ENCODE results near the gene CROCC2.

CROCC2 gene

DNA sequence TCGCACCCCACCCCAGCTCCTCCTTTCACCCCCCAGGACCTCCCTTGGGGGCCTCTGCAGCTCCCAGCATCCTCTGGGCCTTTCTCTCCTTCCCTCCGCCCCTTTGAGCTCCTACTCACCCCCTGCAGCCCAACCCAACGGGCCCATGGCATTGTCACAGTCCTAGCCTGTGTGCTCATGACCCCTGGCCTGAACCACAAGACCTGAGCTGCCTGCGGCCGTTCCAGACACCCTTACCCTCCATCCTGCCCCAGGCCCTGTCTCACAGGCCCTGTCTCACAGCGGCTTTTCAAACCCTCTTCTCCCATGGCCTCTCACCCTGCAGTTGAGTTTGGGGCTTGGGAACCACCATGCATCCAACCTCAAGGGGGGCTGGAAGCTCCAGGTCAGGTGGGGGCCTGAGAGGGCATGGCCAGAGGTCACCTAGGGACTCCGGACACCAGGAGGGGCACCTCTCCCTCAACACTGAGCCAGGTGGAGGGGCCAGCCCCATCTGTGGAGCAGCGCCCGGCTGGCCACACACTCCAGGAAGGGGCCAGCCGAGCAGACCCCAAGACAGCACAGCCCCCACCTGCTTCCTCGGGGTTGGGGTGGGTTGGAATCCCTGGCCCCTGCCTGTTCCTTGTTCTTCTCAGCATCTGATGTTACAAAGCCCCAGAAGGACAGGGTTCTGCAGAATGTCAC, 17.1 kb upstream of the CROCC2 start:
- no peaks in the 10 kb centered on the region for H3K27me3 ChIP-seq (ENCODE audit: control insufficient read depth, insufficient read depth, low read length)
- H3K4me1 ChIP-seq (ENCODE audit: control insufficient read depth, low read depth, low read length), result no peaks in the 10 kb centered on the region
- no peak overlapping the region for H3K9ac ChIP-seq (ENCODE audit: low read length)
- no peaks in the 10 kb centered on the region for H3K36me3 ChIP-seq (ENCODE audit: control insufficient read depth, low read depth, low read length)
- H3K27ac ChIP-seq (ENCODE audit: low read length), result no peak overlapping the region
- no peaks in the 10 kb centered on the region for H3K9me3 ChIP-seq (ENCODE audit: control insufficient read depth, low read depth, low read length)
- no peak overlapping the region for H3K4me3 ChIP-seq (ENCODE audit: low read length)

- Histone ChIP-seq H3K9ac (ENCODE audit: low read length) (no peak overlapping the region), H3K27me3 (ENCODE audit: control insufficient read depth, insufficient read depth, low read length) (no peaks in the 10 kb centered on the region), H3K9me3 (ENCODE audit: control insufficient read depth, low read depth, low read length) (no peaks in the 10 kb centered on the region), H3K36me3 (ENCODE audit: control insufficient read depth, low read depth, low read length) (no peaks in the 10 kb centered on the region), H3K4me1 (ENCODE audit: control insufficient read depth, low read depth, low read length) (no peaks in the 10 kb centered on the region), H3K4me3 (ENCODE audit: low read length) (no peak overlapping the region), H3K27ac (ENCODE audit: low read length) (no peak overlapping the region)
Measured at GRCh38 chr2:240889601-240890560, 16.3 kb upstream of the CROCC2 start.

DNA sequence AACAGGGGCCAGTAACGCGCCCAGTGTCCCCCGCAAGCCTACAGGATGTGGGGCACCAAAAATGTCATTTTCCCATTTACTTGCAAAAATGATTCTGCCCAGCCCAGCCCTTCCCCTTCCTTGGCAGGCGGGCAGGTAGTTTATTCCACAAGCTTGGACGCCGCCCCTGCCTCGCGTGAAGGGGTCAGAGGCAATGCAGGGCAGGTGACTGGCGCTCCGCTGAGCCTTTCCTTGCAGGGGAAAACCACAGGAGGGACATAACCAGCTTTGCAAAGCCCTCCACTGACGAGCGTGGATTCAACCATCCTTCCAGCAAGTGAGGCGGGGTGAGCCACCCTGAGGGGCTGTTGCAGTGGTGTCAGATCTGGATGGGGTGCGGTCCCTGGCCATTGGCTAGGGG, 15.4 kb upstream of the CROCC2 start:
- H3K27me3 ChIP-seq (ENCODE audit: control insufficient read depth, insufficient read depth, low read length), result no peaks in the 10 kb centered on the region
- H3K9me3 ChIP-seq (ENCODE audit: control insufficient read depth, low read depth, low read length), result no peaks in the 10 kb centered on the region
- H3K4me3 ChIP-seq (ENCODE audit: low read length), result no peak overlapping the region
- H3K9ac ChIP-seq (ENCODE audit: low read length), result no peak overlapping the region
- no peaks in the 10 kb centered on the region for H3K4me1 ChIP-seq (ENCODE audit: control insufficient read depth, low read depth, low read length)
- no peak overlapping the region for H3K27ac ChIP-seq (ENCODE audit: low read length)
- no peaks in the 10 kb centered on the region for H3K36me3 ChIP-seq (ENCODE audit: control insufficient read depth, low read depth, low read length)

DNA sequence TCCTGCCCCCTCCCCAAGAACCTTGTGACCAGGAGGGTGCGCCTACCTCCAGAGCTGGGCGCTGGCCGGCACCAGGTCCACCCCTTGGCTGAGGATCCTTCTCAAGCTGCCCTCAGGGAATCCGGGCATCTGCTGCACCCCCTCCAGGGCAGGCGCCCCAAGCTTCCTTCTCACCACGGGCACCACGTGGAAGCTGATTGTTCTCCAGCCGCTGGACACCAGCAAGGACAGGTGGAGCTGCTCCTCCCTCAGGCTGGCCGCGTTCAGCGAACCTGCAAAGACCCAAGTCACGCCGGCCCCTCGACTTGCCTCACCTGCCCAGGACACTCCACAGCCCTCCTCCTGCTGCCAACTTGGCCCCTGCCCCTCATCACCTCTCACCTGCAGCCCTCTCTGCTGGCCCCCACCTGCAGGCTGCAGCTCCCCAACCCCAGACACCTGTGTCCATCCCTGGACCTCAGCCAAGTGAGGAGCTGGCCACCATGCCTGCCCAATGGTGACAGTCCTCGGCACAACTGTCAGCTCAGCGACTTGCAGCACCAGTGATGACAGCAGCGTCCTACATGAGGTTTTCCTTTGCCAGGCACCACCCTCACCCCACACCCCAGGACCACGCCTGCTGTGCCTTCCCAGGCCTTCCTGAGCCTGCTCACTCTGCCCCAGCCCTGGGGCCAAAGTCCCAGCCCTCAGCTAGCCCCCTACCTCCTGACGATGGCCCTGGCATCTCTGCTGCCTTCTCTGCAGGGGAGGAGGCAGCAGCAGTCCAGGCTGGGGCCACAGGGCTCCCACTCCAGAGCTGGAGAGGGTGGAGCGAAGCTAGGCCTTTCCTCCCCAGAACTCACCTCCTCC, 14.4 kb upstream of the CROCC2 start:
- Histone ChIP-seq H3K27ac (ENCODE audit: low read length) (no peak overlapping the region), H3K4me1 (ENCODE audit: control insufficient read depth, low read depth, low read length) (no peaks in the 10 kb centered on the region), H3K9ac (ENCODE audit: low read length) (no peak overlapping the region), H3K36me3 (ENCODE audit: control insufficient read depth, low read depth, low read length) (no peaks in the 10 kb centered on the region), H3K4me3 (ENCODE audit: low read length) (no peak overlapping the region), H3K9me3 (ENCODE audit: control insufficient read depth, low read depth, low read length) (no peaks in the 10 kb centered on the region), H3K27me3 (ENCODE audit: control insufficient read depth, insufficient read depth, low read length) (no peaks in the 10 kb centered on the region)

DNA sequence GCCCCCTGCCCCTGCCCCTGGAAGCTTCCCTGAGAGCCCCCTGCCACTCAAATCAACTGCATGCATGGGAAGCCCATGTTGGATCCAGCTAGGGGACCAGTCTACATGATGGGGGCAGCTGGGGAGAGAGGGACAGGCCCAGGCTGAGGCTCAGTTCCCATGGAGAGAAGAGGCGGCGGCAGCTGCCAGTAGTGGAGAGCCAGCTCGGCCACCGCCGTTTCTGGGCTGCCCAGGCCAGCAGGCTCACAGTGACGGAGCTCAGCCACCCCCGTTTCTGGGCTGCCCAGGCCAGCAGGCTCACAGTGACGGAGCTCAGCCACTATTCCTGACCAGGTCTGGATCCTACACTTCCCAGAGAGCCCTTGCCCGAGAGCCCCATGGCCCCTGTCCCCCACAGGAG, 13.8 kb upstream of the CROCC2 start:
- Histone ChIP-seq H3K4me1 (ENCODE audit: control insufficient read depth, low read depth, low read length) (no peaks in the 10 kb centered on the region), H3K9ac (ENCODE audit: low read length) (no peak overlapping the region), H3K36me3 (ENCODE audit: control insufficient read depth, low read depth, low read length) (no peaks in the 10 kb centered on the region), H3K4me3 (ENCODE audit: low read length) (no peak overlapping the region), H3K9me3 (ENCODE audit: control insufficient read depth, low read depth, low read length) (no peaks in the 10 kb centered on the region), H3K27me3 (ENCODE audit: control insufficient read depth, insufficient read depth, low read length) (no peaks in the 10 kb centered on the region), H3K27ac (ENCODE audit: low read length) (no peak overlapping the region)

GRCh38 chr2:240892925-240893324, 13.2 kb upstream of the CROCC2 start:
- Histone ChIP-seq H3K4me3 (ENCODE audit: low read length) (no peak overlapping the region), H3K9ac (ENCODE audit: low read length) (no peak overlapping the region)

DNA sequence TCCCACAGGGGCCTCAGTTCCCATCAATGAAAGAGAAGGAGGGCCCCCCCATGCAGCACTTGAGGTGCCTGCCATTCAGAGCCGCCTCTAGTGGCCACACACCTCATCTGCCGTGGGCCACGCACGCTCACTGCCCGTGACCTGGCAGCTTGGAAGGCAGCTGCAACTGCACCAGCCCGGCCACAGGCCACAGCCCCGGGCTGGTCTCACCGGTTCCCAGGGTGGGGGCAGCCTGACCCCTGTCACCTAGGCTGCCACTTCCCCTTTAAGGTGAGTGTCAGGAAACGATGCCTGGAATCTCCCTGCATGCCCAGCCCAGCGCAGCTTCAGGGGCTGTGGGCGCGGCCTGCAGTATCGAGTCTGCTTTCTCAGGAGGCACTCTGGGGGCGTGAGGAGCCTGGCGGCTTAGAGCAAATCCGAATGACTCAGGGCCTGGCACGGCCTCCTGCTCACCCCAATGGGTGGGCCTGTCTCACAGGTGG, 12.7 kb upstream of the CROCC2 start:
- Histone ChIP-seq H3K4me3 (ENCODE audit: low read length) (no peak overlapping the region), H3K27me3 (ENCODE audit: control insufficient read depth, insufficient read depth, low read length) (no peaks in the 10 kb centered on the region), H3K4me1 (ENCODE audit: control insufficient read depth, low read depth, low read length) (no peaks in the 10 kb centered on the region), H3K27ac (ENCODE audit: low read length) (no peak overlapping the region), H3K9me3 (ENCODE audit: control insufficient read depth, low read depth, low read length) (no peaks in the 10 kb centered on the region), H3K9ac (ENCODE audit: low read length) (no peak overlapping the region), H3K36me3 (ENCODE audit: control insufficient read depth, low read depth, low read length) (no peaks in the 10 kb centered on the region)

More at GRCh38 chr2:240892925-240893324, 13.2 kb upstream of the CROCC2 start:
- H3K4me1 ChIP-seq (ENCODE audit: control insufficient read depth, low read depth, low read length), result no peaks in the 10 kb centered on the region
- H3K27me3 ChIP-seq (ENCODE audit: control insufficient read depth, insufficient read depth, low read length), result no peaks in the 10 kb centered on the region
- no peaks in the 10 kb centered on the region for H3K9me3 ChIP-seq (ENCODE audit: control insufficient read depth, low read depth, low read length)
- H3K27ac ChIP-seq (ENCODE audit: low read length), result no peak overlapping the region
- H3K36me3 ChIP-seq (ENCODE audit: control insufficient read depth, low read depth, low read length), result no peaks in the 10 kb centered on the region

DNA sequence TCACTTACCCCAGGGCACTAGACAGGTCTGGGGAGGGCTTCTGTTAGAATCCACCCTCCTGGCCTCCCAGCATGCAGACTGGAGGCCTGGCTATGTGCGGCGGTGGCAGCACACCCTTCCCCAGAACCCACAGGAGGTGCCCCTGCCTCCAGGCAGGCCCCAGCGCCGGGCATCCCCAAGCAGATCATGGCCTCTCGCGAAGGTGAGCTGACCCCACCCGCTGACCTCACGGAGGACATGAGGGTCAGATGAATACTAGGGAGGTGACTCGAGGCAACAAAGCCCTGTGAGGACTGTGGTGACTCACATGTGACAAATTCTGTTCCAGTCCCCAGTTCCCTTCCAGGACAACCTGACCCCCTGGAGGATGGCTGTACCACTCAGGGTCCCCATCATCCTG, 12.1 kb upstream of the CROCC2 start:
- Histone ChIP-seq H3K9ac (ENCODE audit: low read length) (no peak overlapping the region), H3K27me3 (ENCODE audit: control insufficient read depth, insufficient read depth, low read length) (no peaks in the 10 kb centered on the region), H3K4me1 (ENCODE audit: control insufficient read depth, low read depth, low read length) (no peaks in the 10 kb centered on the region), H3K27ac (ENCODE audit: low read length) (no peak overlapping the region), H3K9me3 (ENCODE audit: control insufficient read depth, low read depth, low read length) (no peaks in the 10 kb centered on the region), H3K36me3 (ENCODE audit: control insufficient read depth, low read depth, low read length) (no peaks in the 10 kb centered on the region), H3K4me3 (ENCODE audit: low read length) (no peak overlapping the region)

- H3K27me3 ChIP-seq (ENCODE audit: control insufficient read depth, insufficient read depth, low read length), result no peaks in the 10 kb centered on the region
- H3K4me1 ChIP-seq (ENCODE audit: control insufficient read depth, low read depth, low read length), result no peaks in the 10 kb centered on the region
- H3K4me3 ChIP-seq (ENCODE audit: low read length), result no peak overlapping the region
- no peak overlapping the region for H3K9ac ChIP-seq (ENCODE audit: low read length)
- H3K27ac ChIP-seq (ENCODE audit: low read length), result no peak overlapping the region
- H3K36me3 ChIP-seq (ENCODE audit: control insufficient read depth, low read depth, low read length), result no peaks in the 10 kb centered on the region
- H3K9me3 ChIP-seq (ENCODE audit: control insufficient read depth, low read depth, low read length), result no peaks in the 10 kb centered on the region
Measured at GRCh38 chr2:240894836-240895558, 11.1 kb upstream of the CROCC2 start.

- no peaks in the 10 kb centered on the region for H3K27me3 ChIP-seq (ENCODE audit: control insufficient read depth, insufficient read depth, low read length)
- no peak within 1 kb of the TSS for H3K4me3 ChIP-seq (ENCODE audit: low read length)
- H3K9ac ChIP-seq (ENCODE audit: low read length), result no peak within 1 kb of the TSS
- no peaks in the 10 kb centered on the region for H3K36me3 ChIP-seq (ENCODE audit: control insufficient read depth, low read depth, low read length)
- H3K4me1 ChIP-seq (ENCODE audit: control insufficient read depth, low read depth, low read length), result no peaks in the 10 kb centered on the region
- H3K27ac ChIP-seq (ENCODE audit: low read length), result no peak within 1 kb of the TSS
- H3K9me3 ChIP-seq (ENCODE audit: control insufficient read depth, low read depth, low read length), result no peaks in the 10 kb centered on the region
Measured at GRCh38 chr2:240895656-240896388, 10.3 kb upstream of the CROCC2 start, which contains the start of gene MAB21L4. TSS of gene MAB21L4 (minus strand) at chr2:240896156. CDS start at chr2:240895997, 159 bp downstream.

All from iPS-18a (cell line).